Naive thymus-derived CD8-positive, alpha-beta T cell (primary cell): Measurements from ENCODE around the gene SETD2. TPM values are rescaled to one million over a fixed set of nuclear protein-coding genes. Genes with fewer than 3 reads are reported as not detected.

Experiments used
- ATAC-seq, 2 donors: fragments of 150-1000 bp; cut with Tn5 transposase in 1 of 2; sonication (Bioruptor Pico), chemical (Tn5 transposase) in 1 of 2; 1 replicate in 1 of 2; 2 replicates in 1 of 2; pipeline ENCODE4 v1.10.0; 2021; ENCODE audit warnings: mild to moderate bottlenecking in 2 of 2, moderate library complexity in 2 of 2
- POLR2A ChIA-PET: fragments of 350-600 bp; sonication (Branson Sonifier 250); formaldehyde crosslinking; loops from one replicate; lab custom pipeline; 2021; ENCODE audit warnings: antibody characterized with exemption; lab: Charles Lee
- DNase-seq, 10 donors: peaks; one replicate each; pipeline versions ENCODE4 v3.0.0 to v3.0.0-alpha.2; 2020 to 2022
- H3K27ac Mint-ChIP-seq, 10 donors: one replicate each; pipeline ENCODE4 v1.8.0; 2020 to 2022; ENCODE audit warnings: mild to moderate bottlenecking in 10 of 10, mixed read lengths in 10 of 10, moderate library complexity in 4 of 10, inconsistent platforms in 1 of 10
- H3K27me3 Mint-ChIP-seq, 5 donors: one replicate each; pipeline ENCODE4 v1.8.0; 2021 to 2022; ENCODE audit warnings: mixed read lengths in 5 of 5
- H3K36me3 Mint-ChIP-seq, 3 donors: one replicate each; pipeline ENCODE4 v1.8.0; 2020 to 2022; ENCODE audit warnings: mixed read lengths in 3 of 3, mild to moderate bottlenecking in 2 of 3, inconsistent platforms in 1 of 3
- H3K4me1 Mint-ChIP-seq, 4 donors: one replicate each; pipeline ENCODE4 v1.8.0; 2021 to 2022; ENCODE audit warnings: mixed read lengths in 4 of 4
- H3K4me3 Mint-ChIP-seq, 10 donors: one replicate each; pipeline ENCODE4 v1.8.0; 2020 to 2022; ENCODE audit warnings: mild to moderate bottlenecking in 10 of 10, mixed read lengths in 10 of 10, moderate library complexity in 6 of 10, inconsistent platforms in 1 of 10
- H3K9me3 Mint-ChIP-seq, 9 donors: one replicate each; pipeline ENCODE4 v1.8.0; 2020 to 2022; ENCODE audit warnings: mixed read lengths in 9 of 9, mild to moderate bottlenecking in 3 of 9, inconsistent platforms in 1 of 9, moderate library complexity in 1 of 9
- polyA plus RNA-seq, 3 donors: library from polyadenylated mRNA; unstranded; fragments of 300-500 nt; fragmentation: Illumina TruSeq; gene quantifications; one replicate each; pipeline ENCODE4 v1.2.3, GENCODE V29; 2021
- total RNA-seq, 8 experiments: library from RNA in 2 of 8; stranded (reverse) in 2 of 8; gene quantifications; one replicate each; pipeline ENCODE4 v1.2.3 and lab custom pipeline; 2021 to 2026

Gene SETD2
- total and polyA plus RNA-seq, 5 experiments from 2014 or later = 11.8 to 85.0 (median 23.4) TPM

- peaks cover 0 to 8% (median 1%) of the 10 kb centered on the region in 3 donors for H3K36me3 Mint-ChIP-seq
- ATAC-seq (peak; percentile 86 to 93), DNase-seq (peak; percentile 46 to 83 (median 74))
- H3K27ac Mint-ChIP-seq = peak overlapping the region in 6 of 10 donors; percentile 49 to 85 (median 64)
- H3K9me3 Mint-ChIP-seq = no peaks in the 10 kb centered on the region
- H3K27me3 Mint-ChIP-seq = no peaks in the 10 kb centered on the region
- peaks cover 15 to 23% (median 21%) of the 10 kb centered on the region in 4 donors for H3K4me1 Mint-ChIP-seq
- peak overlapping the region in 1 of 10 donors; percentile 39 for H3K4me3 Mint-ChIP-seq
- POLR2A ChIA-PET = interaction anchor here (0.6 to 1.5 kb wide), 4 partner anchors 11 to 27 kb away, joined by 3 to 4 read pairs (median 3); partner anchors contain the start of genes CCDC12 and NBEAL2
Observed at GRCh38 chr3:46998121-46998851, 165.6 kb downstream of the SETD2 start.

DNA sequence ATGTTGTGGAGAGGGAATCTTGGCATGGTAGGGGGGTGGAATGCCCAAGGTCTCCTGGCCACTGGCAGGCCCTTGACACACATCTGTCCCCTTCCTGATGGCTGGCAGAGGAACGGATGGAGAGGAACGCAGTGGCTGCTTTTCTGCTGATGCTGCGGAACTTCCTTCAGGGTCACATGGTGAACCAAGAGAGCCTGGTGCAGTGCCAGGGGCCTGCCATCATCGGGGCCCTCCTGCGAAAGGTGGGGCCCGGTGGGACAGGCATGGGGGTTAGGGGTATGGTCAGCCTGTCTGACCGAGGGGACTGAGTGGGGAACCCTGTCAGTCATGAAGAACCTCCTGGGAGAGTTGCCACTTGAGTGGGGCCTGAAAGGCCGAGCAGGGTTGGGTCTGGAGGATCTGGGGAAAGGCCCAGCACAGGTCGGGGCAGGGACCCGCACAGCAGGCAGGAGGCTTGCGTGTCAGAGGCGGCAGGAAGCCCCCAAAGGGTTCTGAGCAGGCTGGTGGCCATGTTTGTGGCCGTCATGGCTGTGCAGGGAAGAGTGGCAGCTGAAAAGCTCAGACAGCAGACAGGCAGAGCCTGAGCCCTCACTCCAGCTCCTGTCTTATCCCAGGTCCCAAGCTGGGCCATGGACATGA lies 166.3 kb downstream of the SETD2 start:
- POLR2A ChIA-PET = interaction anchor here (1.1 to 1.5 kb wide), 7 partner anchors 10 to 75 kb away, joined by 3 to 6 read pairs (median 3); partner anchors contain the start of genes CCDC12 and NBEAL2
- ATAC-seq = no peak
- H3K4me3 Mint-ChIP-seq = peak overlapping the region in 1 of 10 donors; percentile 3

GRCh38 chr3:46996689-46997452 lies 167.0 kb downstream of the SETD2 start:
- Mint-ChIP-seq H3K27ac (peak overlapping the region in 6 of 10 donors; percentile 36 to 76 (median 60)), H3K27me3 (no peaks in the 10 kb centered on the region), H3K4me1 (peaks cover 14 to 25% (median 21%) of the 10 kb centered on the region in 4 donors), H3K36me3 (no peaks in the 10 kb centered on the region), H3K9me3 (no peaks in the 10 kb centered on the region), H3K4me3 (peak overlapping the region in 2 of 10 donors; percentile 3 to 37)
- POLR2A ChIA-PET = interaction anchor here (1.1 to 1.5 kb wide), 5 partner anchors 9 to 74 kb away, joined by 3 to 6 read pairs (median 3); partner anchors contain the start of genes CCDC12 and NBEAL2
- ATAC-seq = no peak
- no peak for DNase-seq

More for the DNA sequence above, 166.3 kb downstream of the SETD2 start:
- Mint-ChIP-seq H3K27ac (peak overlapping the region in 3 of 10 donors; percentile 15 to 69 (median 59)), H3K36me3 (peaks cover 0 to 4% (median 1%) of the 10 kb centered on the region in 3 donors), H3K4me1 (peaks cover 15 to 23% (median 21%) of the 10 kb centered on the region in 4 donors), H3K27me3 (no peaks in the 10 kb centered on the region), H3K9me3 (no peaks in the 10 kb centered on the region)
- no peak for DNase-seq

GRCh38 chr3:46995901-46996562 lies 167.9 kb downstream of the SETD2 start:
- Mint-ChIP-seq H3K4me3 (no peak overlapping the region), H3K27me3 (no peaks in the 10 kb centered on the region), H3K27ac (peak overlapping the region in 1 of 10 donors; percentile 37), H3K9me3 (no peaks in the 10 kb centered on the region), H3K4me1 (peaks cover 14 to 28% (median 21%) of the 10 kb centered on the region in 4 donors), H3K36me3 (no peaks in the 10 kb centered on the region)
- DNase-seq (no peak), ATAC-seq (no peak)
- POLR2A ChIA-PET = interaction anchor here (1.1 to 1.5 kb wide), 4 partner anchors 8 to 73 kb away, joined by 3 to 6 read pairs (median 4); partner anchors contain the start of genes CCDC12 and NBEAL2

GRCh38 chr3:46994801-46995731 lies 168.8 kb downstream of the SETD2 start:
- H3K27me3 Mint-ChIP-seq = no peaks in the 10 kb centered on the region
- ATAC-seq (no peak), DNase-seq (no peak)
- peaks cover 19 to 32% (median 27%) of the 10 kb centered on the region in 4 donors for H3K4me1 Mint-ChIP-seq
- H3K36me3 Mint-ChIP-seq = no peaks in the 10 kb centered on the region
- no peaks in the 10 kb centered on the region for H3K9me3 Mint-ChIP-seq
- H3K4me3 Mint-ChIP-seq = no peak overlapping the region
- peak overlapping the region in 2 of 10 donors; percentile 12 to 49 for H3K27ac Mint-ChIP-seq
- POLR2A ChIA-PET = interaction anchor here (0.5 to 0.6 kb wide), 3 partner anchors 11 to 166 kb away, joined by 3 to 4 read pairs (median 3); partner anchors contain the start of gene NBEAL2

- DNase-seq = no peak
- POLR2A ChIA-PET = interaction anchor here (0.5 kb wide), 1 partner anchor 79 kb away, joined by 3 read pairs; no protein-coding TSS in a partner anchor
- H3K4me1 Mint-ChIP-seq = peaks cover 26 to 42% (median 37%) of the 10 kb centered on the region in 4 donors
- H3K4me3 Mint-ChIP-seq = no peak overlapping the region
- peak overlapping the region in 1 of 10 donors; percentile 11 for H3K27ac Mint-ChIP-seq
- H3K27me3 Mint-ChIP-seq = no peaks in the 10 kb centered on the region
- no peak for ATAC-seq
- no peaks in the 10 kb centered on the region for H3K36me3 Mint-ChIP-seq
- no peaks in the 10 kb centered on the region for H3K9me3 Mint-ChIP-seq
Observed at GRCh38 chr3:46993986-46994385, 169.9 kb downstream of the SETD2 start.

- POLR2A ChIA-PET = interaction anchor here (0.6 to 1.5 kb wide), 3 partner anchors 13 to 16 kb away, joined by 4 to 12 read pairs (median 4); partner anchors contain the start of gene NBEAL2
- H3K4me1 Mint-ChIP-seq = peaks cover 29 to 44% (median 40%) of the 10 kb centered on the region in 4 donors
- H3K27me3 Mint-ChIP-seq = no peaks in the 10 kb centered on the region
- no peak overlapping the region for H3K4me3 Mint-ChIP-seq
- H3K36me3 Mint-ChIP-seq = no peaks in the 10 kb centered on the region
- no peak for ATAC-seq
- peak overlapping the region in 3 of 10 donors; percentile 7 to 56 (median 29) for H3K27ac Mint-ChIP-seq
- DNase-seq = no peak
- no peaks in the 10 kb centered on the region for H3K9me3 Mint-ChIP-seq
Observed at GRCh38 chr3:46993292-46993691, 170.6 kb downstream of the SETD2 start.

- DNase-seq = no peak
- Mint-ChIP-seq H3K9me3 (no peaks in the 10 kb centered on the region), H3K4me3 (no peak overlapping the region), H3K4me1 (peaks cover 27 to 46% (median 40%) of the 10 kb centered on the region in 4 donors), H3K36me3 (no peaks in the 10 kb centered on the region), H3K27ac (peak overlapping the region in 1 of 10 donors; percentile 17), H3K27me3 (no peaks in the 10 kb centered on the region)
- POLR2A ChIA-PET = interaction anchor here (1.5 kb wide), 1 partner anchor 13 kb away, joined by 12 read pairs; the partner anchor contains the start of gene NBEAL2
- no peak for ATAC-seq
Observed at GRCh38 chr3:46992231-46992630, 171.7 kb downstream of the SETD2 start.

GRCh38 chr3:46991406-46992165 lies 172.3 kb downstream of the SETD2 start:
- H3K27ac Mint-ChIP-seq = peak overlapping the region in 3 of 10 donors; percentile 32 to 58 (median 44)
- H3K4me3 Mint-ChIP-seq = no peak overlapping the region
- peaks cover 26 to 46% (median 41%) of the 10 kb centered on the region in 4 donors for H3K4me1 Mint-ChIP-seq
- H3K27me3 Mint-ChIP-seq = no peaks in the 10 kb centered on the region
- H3K36me3 Mint-ChIP-seq = no peaks in the 10 kb centered on the region
- DNase-seq = no peak
- no peaks in the 10 kb centered on the region for H3K9me3 Mint-ChIP-seq
- POLR2A ChIA-PET = interaction anchor here (0.7 to 1.5 kb wide), 3 partner anchors 12 to 15 kb away, joined by 3 to 12 read pairs (median 3); partner anchors contain the start of gene NBEAL2
- no peak for ATAC-seq
